ENCODE data around the gene CDCP2.
"Not testable (repeated sequence)": the region's sequence is repeated elsewhere in the genome, so short reads cannot be mapped to it uniquely, and the experiment has no call there.

The CDCP2 gene

DNA sequence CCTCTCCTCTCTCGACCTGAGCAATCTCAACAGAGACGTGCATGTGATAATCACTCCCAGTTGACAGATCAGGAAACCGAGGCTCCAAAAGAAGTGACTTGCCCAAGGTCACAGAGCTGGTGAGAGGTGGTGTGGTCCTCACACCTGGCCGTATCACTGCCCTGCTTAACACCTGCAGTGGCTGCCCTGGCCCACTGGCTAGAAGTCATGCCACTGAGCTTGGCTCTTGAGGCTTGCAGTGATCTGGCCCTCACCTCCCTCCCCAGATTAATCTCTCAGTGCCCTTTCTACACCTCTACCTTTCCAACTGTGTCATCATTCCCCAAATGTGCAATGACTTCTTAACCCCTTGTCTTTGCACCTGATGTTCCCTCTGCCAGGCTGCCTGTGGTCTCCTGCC lies 38.8 kb downstream of the CDCP2 start:
- no peak for DNase-seq

DNA sequence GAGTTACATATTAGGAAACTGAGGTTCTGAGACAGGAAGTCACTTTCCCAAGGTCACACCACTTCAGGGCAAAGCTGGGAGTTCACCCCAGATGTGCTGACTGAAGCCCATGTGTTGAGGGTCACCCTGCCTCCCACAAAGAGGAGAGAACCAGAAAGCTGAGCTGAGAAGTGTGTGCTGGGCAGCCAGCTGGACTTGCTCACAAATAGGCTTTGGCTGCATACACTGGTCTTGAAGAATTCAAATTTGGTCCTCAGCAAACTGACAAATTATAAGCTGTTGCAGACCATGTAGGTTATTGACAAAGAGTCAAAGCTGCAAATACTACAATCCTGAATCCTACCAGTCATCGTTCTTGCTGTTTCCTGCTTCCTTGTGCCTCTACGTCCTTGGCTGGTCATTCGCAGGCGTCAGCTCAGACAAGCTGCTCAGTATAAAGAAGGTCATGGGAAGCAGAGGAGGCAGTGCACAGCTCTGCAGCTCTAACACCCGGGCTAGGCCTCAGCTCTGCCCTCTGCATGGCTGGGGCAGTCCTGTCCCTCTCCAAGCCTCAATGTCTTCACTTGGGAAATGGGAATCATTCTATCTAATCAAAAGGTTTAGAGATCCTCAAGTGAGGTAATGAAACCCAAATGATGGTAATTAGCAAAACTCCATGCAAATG lies 40.0 kb downstream of the CDCP2 start:
- DNase-seq, result no peak

DNA sequence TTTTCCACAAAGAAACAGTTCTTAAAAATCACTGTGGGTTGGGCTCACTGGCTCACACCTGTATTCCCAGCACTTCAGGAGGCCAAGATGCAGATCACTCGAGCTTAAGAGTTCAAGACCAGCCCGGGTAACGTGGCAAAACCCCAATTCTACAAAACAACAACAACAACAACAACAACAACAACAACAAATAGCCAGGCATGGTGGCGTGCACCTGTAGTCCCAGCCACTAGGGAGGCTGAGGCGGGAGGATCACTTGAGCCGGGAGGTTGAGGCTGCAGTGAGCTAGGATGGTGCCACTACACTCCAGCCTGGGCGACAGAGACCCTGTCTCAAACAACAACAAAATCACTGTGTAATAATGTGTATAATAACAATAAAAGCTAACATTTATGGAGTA lies 40.8 kb downstream of the CDCP2 start:
- DNase-seq, result no peak

DNA sequence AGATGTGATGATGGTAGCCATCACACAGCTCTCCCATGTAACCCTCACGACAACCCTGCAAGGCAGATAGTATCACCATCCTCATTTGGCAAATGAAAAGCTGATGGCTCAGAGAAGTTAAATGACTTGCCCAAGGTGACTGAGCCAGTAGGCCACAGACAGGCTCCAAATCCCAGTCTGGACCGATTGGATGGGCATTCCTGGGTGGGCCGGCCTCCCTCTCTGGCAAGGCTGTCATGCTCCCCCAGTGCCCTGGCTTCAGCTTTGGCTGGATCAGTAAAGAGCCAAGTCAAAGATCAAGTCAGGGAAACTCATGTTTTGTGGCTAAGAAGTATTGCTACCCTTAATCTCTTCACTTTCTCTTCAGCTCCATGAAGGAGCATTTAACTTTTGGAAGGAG lies 41.2 kb downstream of the CDCP2 start:
- DNase-seq, result no peak

DNA sequence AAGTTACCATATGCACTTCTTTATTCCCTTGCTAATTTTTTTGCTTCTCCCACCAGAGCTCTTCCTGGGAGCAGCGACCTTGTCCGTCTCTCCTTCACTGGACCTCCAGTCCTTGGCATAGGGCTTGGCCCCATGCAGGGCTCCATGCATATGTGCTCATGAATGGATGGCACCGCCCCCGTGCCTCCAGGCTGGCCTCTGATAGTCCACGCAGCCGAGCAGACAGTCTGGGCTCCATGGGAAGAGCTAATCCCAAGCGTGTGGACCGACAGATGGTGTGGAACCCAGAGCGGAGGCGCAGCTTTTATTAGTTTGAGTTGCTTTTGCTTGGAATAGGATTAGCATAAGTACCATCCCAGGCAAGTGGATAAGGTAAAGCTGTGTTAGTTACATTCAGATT lies 41.8 kb downstream of the CDCP2 start:
- no peak for DNase-seq

DNA sequence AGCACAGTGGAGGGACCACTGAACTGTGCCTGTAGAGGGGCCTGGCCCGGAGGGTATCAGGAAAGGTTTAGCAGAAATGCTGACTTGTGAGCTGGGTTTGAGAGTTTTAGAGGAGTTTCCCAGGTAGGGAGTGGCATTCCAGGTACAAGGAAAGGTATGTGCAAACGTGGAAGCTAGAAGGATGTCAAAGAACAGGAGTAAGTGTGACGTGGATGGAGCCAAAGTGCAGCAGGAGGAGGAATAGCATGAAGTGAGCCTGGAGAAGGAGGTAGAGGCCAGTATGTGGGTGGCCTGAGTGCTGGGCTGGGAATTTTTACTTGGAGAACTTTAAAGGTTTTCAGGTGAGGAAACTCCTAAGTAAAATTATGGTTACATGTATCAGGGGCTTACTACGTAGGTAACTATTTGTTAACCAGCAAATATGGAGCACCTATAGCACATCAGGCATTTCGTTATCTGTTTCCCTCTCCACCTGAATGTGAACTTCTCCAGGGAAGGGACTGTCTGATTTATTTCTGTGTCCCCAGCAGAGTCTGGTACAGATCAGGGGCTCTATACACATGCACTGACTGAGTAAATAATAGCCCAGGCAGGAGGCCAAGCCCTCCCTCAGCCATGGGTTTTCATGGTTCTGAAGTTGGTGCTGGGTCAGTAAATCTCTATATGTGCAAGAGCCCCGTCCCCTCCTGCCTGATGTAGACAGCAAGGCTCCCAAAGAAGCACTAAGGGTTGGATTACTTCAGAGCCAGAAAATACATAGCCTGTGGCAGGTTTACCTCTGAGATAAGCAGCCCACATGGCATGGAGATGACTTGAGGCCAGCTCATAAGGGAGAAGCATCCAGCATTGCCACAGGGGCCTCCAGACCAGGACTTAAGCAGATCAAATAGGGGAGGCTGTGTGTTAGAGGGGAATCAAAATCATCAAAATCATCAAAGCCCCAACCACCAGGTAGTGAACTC lies 43.4 kb downstream of the CDCP2 start:
- DNase-seq, result no peak

DNA sequence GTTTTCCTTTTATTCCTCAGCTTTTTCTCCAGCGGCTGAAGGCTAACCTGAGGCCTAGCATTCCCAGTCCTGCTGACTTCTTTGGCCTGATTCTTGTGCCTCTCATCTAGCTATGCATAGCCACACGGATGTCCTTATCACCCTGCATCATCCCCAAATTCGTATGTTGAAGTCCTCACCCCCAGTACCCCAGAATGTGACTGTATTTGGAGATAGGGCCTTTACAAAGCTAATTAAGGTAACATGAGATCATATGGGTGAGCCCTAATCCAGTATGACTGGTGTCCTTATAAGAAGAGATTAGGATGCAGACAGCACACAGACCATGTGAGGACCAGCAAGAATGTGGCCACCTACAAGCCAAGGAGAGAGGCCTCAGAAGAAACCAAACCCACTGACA lies 44.6 kb downstream of the CDCP2 start:
- DNase-seq, result no peak

DNA sequence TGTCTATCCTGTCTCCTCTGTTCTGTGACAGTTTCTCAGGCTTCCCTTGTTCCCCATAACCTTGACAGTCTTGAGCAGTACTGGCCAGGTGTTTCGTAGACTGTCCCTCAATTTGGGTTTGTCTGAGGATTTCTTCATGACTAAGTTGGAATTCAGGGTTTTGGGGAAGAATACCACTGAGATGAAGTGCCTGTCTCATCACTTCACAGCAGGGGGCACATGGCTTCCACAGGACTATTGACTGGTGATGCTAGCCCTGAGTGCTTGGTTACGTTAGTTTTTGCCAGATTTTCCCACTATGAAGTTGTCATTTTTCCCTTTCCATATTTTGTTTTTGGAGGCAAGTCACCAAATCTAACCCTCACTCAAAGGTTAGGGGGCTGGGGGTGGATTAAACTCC lies 45.7 kb downstream of the CDCP2 start:
- DNase-seq, result peak; percentile 77

DNA sequence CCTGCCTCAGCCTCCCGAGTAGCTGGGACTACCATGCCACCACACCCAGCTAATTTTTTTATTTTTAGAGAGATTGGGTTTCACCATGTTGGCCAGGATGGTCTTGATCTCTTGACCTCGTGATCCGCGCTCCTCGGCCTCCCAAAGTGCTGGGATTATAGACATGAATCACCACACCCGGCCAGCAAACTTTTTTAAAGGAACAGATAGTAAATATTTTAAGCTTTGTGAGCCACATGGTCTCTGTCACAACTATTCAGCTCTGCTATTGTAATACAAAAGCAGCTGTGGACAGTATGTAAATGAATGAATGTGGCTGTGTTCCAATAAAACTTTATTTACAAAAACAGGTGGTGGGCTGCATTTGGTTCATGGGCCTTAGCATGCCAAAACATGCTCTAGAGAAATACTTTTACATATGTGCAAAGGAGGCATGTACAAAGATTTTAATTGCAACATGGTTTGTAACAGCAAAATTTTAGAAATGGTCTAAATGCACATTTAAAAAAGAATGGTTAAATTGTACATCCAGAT lies 47.0 kb downstream of the CDCP2 start:
- no peak for DNase-seq

DNA sequence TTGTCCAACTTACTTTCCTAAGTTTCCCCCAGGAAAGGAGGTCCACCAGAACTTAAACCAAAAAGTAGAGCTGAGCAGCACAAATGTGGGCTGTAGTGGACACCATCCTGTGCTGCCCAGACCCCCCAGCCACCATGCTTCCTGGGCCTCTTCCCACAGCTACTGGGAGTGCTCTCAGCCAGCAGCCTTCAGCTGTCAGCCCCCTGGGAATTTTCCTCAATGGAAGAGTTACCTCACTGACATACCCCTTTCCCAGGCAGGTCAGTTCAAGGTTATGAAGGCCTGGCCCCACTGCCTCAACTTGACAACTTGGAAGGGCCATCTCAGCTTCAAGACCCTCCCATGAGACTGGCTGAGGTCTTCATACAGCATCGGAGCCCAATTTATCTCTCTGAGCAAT lies 47.7 kb downstream of the CDCP2 start:
- no peak for DNase-seq

DNA sequence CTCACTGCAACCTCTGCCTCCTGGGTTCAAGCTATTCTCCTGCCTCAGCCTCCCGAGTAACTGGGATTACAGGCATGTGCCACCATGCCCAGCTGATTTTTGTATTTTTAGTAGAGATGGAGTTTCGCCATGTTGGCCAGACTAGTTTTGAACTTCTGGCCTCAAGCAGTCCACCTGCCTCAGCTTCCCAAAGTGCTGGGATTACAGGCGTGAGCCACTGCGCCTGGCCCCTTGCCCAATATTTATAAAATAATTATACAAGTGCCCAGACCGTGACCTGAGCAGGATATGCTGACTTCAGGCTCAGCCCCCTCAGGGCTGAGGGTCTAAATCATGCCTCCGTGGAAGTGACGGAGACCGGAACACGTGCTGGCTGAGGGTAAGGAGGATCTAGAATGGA lies 48.2 kb downstream of the CDCP2 start:
- not testable (repeated sequence) for DNase-seq

DNA sequence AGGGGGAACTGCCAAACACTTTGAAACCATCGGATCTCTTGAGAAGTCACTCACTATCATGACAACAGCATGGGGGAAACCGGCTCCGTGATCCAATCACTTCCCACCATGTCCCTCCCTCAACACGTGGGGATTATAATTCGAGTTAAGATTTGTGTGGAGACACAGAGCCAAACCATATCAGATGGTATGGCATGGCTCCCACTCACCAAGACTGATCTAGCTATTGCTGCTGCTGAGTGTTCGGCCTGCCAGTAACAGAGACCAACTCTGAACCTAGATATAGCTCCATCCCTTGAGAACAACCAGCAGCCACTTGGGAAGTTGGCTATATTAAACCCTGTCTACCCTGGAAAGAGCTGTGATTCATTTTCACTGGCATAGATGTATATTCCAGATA lies 49.4 kb downstream of the CDCP2 start:
- DNase-seq, result no peak

DNA sequence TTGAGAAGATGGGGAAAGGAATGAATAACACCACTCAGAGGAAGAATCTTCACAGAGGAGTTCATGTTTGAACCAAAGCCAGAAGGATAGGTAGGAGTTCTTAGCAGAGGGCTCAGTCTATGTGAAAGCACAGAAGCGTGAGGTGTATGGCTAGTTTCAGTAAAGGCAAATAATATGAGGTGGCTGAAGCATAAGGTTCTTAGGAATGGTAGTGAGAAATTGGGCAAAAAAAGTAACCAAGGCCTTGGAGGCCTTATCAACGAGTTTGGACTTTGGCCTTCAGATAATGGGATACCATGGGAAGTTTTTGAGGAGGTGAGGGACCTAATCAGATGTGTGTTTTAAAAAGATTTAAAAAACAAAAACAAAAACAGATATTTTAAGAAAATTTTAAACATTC lies 52.3 kb downstream of the CDCP2 start:
- no peak for DNase-seq

DNA sequence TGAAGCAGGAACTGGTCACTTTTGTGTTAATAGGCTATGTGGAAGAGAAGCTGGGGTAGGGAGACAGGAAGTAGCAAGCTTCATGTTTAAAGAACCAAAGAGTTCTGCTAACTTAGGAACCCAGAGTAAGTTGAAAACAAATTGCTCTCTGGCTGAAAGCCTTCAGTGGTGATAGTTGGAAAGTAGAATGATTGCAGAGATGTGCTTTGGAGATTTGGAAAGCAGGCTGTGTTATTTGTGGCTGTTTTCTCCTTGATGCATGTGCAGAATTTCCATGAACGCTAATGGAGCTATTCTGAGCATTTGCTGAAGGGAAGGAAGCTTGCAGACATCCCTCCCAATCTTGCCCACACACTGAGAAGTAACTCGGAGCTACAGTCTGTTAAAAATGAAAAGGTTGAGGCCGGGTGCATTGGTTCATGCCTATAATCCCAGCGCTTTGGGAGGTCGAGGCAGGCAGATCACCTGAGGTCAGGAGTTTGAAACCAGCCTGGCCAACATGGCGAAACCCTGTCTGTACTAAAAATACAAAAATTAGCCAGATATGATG lies 53.7 kb downstream of the CDCP2 start:
- no peak for DNase-seq

DNA sequence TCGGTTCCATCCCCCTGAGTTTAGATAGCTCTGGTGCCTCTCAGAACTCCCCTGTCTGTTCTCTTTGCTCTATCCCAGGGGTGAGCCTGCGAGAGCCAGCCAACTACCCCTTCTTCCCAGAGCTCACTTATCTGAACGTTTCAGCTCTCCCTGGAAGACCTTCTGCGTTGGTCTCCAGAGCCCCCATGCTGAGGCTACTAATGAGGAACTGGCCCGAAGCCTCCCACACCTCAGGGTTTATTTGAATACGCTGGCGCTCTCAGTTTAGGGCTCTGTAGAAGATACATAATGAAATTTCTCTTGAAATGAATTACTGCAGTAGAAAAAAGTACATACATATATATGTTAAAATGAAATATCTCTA lies 55.9 kb downstream of the CDCP2 start:
- DNase-seq, result no peak

DNA sequence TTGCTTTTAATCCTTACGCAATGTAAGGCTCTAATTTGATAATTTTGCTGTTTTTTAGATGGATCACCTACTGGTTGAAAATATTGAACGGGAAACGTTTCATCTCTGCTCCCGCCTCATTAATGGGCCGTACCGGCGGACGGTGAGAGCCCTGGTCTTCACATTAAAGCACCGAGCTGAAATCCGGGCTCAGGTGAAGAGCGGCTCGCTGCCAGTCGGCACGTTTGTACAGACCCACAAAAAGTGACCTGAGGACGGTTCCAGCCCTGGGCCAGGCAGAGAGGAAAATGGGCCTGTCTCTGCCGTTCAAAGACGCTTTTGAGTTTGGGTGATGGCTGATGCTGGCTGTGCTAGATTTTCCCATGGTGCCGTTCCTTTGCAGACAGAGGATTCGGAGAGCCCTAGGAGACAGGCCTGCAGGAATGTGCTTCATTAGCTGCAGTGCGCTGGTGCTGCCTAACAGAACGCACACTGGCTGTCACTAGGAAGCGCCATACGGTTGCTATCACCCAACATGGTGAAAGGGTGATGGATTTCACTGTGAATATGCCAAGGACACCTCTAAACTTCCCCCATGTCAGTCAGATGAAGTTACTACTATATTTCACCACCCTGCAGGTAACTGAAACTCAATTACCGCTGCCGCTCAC lies 56.4 kb downstream of the CDCP2 start:
- DNase-seq, result no peak

DNA sequence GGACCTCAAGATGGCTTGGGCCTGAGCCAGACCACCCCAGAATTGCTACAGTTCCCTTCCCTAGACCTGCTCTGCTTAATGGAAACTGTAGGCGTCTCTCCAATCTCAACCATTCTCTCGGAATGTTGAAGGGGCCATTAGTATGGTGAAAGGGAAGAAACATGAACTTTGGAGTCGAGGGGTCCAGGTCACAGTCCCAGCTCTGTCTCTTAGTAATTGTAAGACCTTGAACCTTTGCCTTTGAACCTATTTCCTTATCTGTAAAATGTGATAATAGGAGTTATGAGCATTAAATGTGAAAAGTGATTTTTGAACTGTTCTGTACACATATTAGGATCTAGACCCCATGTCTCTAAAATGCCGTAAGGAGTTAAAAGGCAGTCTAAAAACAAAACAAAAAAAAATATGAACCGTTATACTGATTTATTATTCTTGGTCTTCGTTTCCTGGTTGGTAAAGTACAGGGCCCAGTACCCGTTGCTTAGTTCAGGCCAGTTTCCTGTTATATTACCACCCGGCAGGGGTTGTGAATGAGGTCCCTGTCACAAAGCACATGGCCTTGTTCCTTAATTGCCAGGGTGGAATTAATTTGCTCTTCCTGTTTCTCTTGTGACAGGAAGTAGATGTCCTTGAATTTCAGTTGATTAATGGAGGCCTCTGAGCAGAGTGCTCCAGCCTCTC lies 57.1 kb downstream of the CDCP2 start:
- DNase-seq, result no peak

DNA sequence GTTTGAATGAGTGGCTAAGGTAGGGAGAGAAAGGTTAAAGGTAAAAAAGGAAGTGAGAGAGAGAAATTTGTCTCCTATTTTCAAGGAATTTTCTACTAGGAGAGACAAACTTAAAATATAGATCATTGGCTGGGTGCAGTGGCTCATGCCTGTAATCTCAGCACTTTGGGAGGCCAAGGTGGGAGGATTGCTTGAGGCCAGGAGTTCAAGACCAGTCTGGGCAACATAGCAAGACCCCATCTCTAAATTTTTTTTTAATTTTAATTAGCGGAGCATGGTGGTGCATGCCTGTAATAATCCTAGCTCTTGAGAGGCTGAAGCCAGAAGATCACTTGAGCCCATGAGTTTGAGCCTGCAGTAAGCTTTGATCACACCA lies 58.1 kb downstream of the CDCP2 start:
- not testable (repeated sequence) for DNase-seq

DNA sequence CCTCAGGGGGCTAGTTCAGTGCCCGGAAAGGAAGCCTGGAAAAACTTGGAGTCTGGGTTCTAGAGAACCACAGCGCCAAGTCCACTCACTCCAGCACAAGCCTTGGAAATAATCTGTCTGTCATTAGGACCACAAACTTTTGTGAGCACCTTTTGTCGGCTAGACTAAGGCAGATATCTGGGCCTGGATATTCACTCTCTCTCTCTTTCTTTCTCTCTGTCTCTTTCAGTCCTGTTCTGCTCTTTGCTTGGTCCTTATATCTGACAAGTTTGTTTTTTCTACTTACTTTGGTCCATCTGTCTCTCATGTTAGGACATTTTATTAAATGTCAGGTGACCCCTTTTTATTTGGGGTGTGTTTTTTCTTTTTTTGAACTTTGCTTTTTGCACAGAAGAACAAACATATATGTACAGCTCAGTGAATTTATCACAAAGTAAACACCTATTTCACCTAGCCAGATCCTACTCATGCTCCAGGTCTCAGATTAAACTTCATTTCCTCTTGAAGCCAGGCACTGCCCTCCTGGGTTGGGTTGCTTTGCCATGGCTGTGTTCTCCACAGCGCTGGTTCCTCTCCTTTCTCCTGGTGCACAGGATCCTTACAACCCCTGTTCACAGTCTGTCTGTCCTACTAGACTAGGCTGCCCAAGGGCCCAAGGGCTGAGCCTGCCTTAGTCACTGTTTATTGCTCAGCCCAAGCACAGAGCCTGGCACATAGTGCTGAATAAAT lies 58.6 kb downstream of the CDCP2 start:
- no peak for DNase-seq

DNA sequence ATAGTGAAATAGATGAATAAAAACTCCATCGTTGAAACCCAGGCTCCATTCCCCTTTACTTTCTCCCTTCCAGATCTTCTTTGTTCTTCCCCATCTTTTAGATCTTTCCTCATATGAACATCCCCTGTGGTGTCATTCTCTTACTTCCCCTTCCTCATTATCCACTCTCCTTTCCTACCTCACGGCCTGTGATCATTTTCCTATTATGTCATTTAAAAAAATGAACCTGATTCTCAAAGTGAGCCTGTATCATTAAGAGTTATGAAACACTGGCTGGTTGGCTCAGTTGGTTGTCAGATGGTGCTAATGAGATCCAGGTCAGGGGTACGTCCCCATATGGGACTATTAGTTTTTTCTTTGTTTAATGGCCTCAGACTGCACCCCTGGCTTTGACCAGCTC lies 61.1 kb downstream of the CDCP2 start:
- no peak for DNase-seq

DNA sequence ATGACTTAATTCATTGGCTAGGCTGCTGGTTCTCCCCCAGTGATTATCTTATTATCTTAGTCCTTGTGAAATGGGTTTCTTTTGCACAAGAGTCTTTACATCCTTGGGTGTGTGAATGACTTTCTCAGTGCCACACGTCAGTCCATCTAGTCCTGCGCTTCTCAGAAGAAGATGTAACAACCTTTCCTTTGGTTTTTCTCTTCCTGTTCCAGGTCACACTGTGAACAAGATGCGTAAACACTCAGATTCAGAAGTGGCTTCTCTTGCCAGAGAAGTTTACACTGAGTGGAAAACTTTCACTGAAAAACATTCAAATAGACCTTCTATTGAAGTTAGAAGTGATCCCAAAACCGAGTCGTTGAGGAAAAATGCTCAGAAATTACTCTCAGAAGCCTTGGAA lies 64.4 kb downstream of the CDCP2 start:
- no peak for DNase-seq

DNA sequence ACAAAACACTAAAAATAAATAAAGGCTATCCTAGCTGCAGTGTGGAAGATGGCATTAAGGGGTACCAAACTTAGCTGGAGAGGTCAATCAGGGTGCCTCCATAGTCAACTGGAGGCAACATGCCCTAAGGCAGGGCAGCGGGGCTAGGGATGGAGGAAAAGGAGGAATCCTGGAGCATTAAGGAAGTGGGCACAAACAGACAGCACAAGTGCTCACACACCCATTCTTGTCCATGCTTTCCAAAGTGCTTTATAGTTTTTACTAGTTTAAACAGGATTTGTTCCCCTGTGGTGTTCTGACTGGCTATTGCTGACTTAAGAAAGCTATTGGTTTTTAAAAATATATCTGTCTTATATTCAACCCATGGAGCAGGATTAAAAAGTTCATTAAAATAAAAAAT lies 66.0 kb downstream of the CDCP2 start:
- DNase-seq, result no peak
